SK-N-SH treated with all-trans-retinoic acid at 6 μM for 48 hours (cell line): ENCODE data around the gene FAM110A.

Experiments
- ARNTL ChIP-seq: fragments of 450-650 bp; formaldehyde crosslinking; IDR thresholded peaks from 2 replicates; pipeline ENCODE4 v1.5.0; 2020; ENCODE audit warnings: low read depth, mild to moderate bottlenecking, moderate library complexity, borderline replicate concordance
- ISL1 ChIP-seq: fragments of 250-450 bp; sonication (Bioruptor Pico); IDR thresholded peaks from 2 replicates; pipeline ENCODE4 v2.1.2; 2022; ENCODE audit warnings: mild to moderate bottlenecking, moderate library complexity
- PATZ1 ChIP-seq: fragments of 250-450 bp; sonication (Bioruptor Pico); IDR thresholded peaks from 2 replicates; pipeline ENCODE4 v1.8.0; 2020; ENCODE audit warnings: mild to moderate bottlenecking, moderate library complexity, borderline replicate concordance
- RARB ChIP-seq: fragments of 250-450 bp; sonication (Bioruptor Pico); IDR thresholded peaks from 2 replicates; pipeline ENCODE4 v1.8.0; 2021; ENCODE audit warnings: mild to moderate bottlenecking, moderate library complexity
- ZFP3 ChIP-seq: fragments of 250-450 bp; sonication (Bioruptor Pico); IDR thresholded peaks from 2 replicates; pipeline ENCODE4 v1.5.0; 2020; ENCODE audit warnings: mild to moderate bottlenecking, moderate library complexity
- ZFP30 ChIP-seq: fragments of 450-650 bp; formaldehyde crosslinking; IDR thresholded peaks from 2 replicates; pipeline ENCODE4 v1.5.0; 2022; ENCODE audit warnings: mild to moderate bottlenecking, moderate library complexity
- ZNF70 ChIP-seq: fragments of 450-650 bp; formaldehyde crosslinking; IDR thresholded peaks from 2 replicates; pipeline ENCODE4 v1.5.0; 2020; ENCODE audit warnings: mild to moderate bottlenecking, moderate library complexity
- TF ChIP-seq, protein P1 (sequence below): fragments of 250-450 bp; sonication (Bioruptor Pico); IDR thresholded peaks from 2 replicates; pipeline ENCODE4 v1.5.0; 2020; ENCODE audit warnings: mild to moderate bottlenecking, moderate library complexity

DNA sequence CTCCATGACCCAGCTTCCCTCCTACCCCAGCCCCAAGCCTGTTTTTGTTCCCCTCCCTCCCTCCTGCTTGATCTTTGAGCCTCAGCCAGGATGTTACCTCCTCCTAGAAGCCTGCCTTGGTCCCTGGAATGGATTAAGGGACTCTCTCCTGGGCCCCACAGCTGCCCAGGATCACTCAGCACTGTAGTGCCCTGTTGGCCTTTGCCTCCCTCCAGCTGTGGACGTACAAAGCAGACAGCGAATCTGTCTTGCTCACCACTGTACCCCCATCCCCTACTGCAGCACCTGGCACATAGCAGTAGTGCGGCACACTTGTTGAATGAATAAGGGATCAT lies 11.8 kb upstream of the FAM110A start:
- no peak for TF ChIP-seq RARB (CRISPR knock-in tag)
- TF ChIP-seq ZNF70 (CRISPR knock-in tag), result no peak
- TF ChIP-seq ZFP30 (CRISPR knock-in tag), result no peak
- no peak for TF ChIP-seq ARNTL (CRISPR knock-in tag)
- TF ChIP-seq, protein P1, sequence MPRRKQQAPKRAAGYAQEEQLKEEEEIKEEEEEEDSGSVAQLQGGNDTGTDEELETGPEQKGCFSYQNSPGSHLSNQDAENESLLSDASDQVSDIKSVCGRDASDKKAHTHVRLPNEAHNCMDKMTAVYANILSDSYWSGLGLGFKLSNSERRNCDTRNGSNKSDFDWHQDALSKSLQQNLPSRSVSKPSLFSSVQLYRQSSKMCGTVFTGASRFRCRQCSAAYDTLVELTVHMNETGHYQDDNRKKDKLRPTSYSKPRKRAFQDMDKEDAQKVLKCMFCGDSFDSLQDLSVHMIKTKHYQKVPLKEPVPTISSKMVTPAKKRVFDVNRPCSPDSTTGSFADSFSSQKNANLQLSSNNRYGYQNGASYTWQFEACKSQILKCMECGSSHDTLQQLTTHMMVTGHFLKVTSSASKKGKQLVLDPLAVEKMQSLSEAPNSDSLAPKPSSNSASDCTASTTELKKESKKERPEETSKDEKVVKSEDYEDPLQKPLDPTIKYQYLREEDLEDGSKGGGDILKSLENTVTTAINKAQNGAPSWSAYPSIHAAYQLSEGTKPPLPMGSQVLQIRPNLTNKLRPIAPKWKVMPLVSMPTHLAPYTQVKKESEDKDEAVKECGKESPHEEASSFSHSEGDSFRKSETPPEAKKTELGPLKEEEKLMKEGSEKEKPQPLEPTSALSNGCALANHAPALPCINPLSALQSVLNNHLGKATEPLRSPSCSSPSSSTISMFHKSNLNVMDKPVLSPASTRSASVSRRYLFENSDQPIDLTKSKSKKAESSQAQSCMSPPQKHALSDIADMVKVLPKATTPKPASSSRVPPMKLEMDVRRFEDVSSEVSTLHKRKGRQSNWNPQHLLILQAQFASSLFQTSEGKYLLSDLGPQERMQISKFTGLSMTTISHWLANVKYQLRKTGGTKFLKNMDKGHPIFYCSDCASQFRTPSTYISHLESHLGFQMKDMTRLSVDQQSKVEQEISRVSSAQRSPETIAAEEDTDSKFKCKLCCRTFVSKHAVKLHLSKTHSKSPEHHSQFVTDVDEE (CRISPR knock-in tag), result no peak
- no peak for TF ChIP-seq ZFP3 (CRISPR knock-in tag)
- no peak for TF ChIP-seq PATZ1
- TF ChIP-seq ISL1, result no peak
